H9 (cell line): ENCODE results near the gene COL23A1. TPM values are rescaled to one million over a fixed set of nuclear protein-coding genes. Genes with fewer than 3 reads are reported as not detected.

Source experiments
- DNase-seq: peaks from one replicate; pipeline ENCODE4 v3.0.0-alpha.2; 2017
- H2AFZ ChIP-seq: one replicate; pipeline ENCODE4 v1.6.1; 2013; ENCODE audit warnings: mild to moderate bottlenecking, low read length, control low read depth, moderate library complexity
- H2AK5ac ChIP-seq: 2 replicates; pipeline ENCODE4 v1.6.1; 2013; ENCODE audit warnings: low read length, control low read depth, mixed read lengths; ENCODE audit not compliant: insufficient read length
- H2BK120ac ChIP-seq: one replicate; pipeline ENCODE4 v1.6.1; 2013; ENCODE audit warnings: low read depth, mild to moderate bottlenecking, low read length, control low read depth, inconsistent platforms; ENCODE audit not compliant: poor library complexity, severe bottlenecking
- H2BK12ac ChIP-seq: 2 replicates; pipeline ENCODE4 v1.6.1; 2013; ENCODE audit warnings: low read length, control low read depth, mixed read lengths, low read depth; ENCODE audit not compliant: insufficient read length
- H2BK15ac ChIP-seq: 2 replicates; pipeline ENCODE4 v1.6.1; 2013; ENCODE audit warnings: low read depth, low read length, control low read depth
- H2BK20ac ChIP-seq: one replicate; pipeline ENCODE4 v1.6.1; 2013; ENCODE audit warnings: low read depth, mild to moderate bottlenecking, low read length, control low read depth, inconsistent platforms; ENCODE audit not compliant: poor library complexity, severe bottlenecking
- H2BK5ac ChIP-seq: 2 replicates; pipeline ENCODE4 v1.6.1; 2013; ENCODE audit warnings: low read length, control low read depth, mixed read lengths; ENCODE audit not compliant: insufficient read length
- H3K14ac ChIP-seq: 2 replicates; pipeline ENCODE4 v1.6.1; 2013; ENCODE audit warnings: low read length, control low read depth; ENCODE audit not compliant: insufficient read depth
- H3K18ac ChIP-seq: 2 replicates; pipeline ENCODE4 v1.6.1; 2013; ENCODE audit warnings: low read depth, mild to moderate bottlenecking, mixed read lengths, low read length, control low read depth; ENCODE audit not compliant: insufficient read length
- H3K23ac ChIP-seq: 2 replicates; pipeline ENCODE4 v1.6.1; 2013; ENCODE audit warnings: low read length, control low read depth, mixed read lengths, low read depth; ENCODE audit not compliant: insufficient read length
- H3K23me2 ChIP-seq: 2 replicates; pipeline ENCODE4 v1.6.1; 2013; ENCODE audit warnings: low read depth, mild to moderate bottlenecking, mixed read lengths, low read length, control low read depth; ENCODE audit not compliant: insufficient read length, poor library complexity, severe bottlenecking
- H3K27ac ChIP-seq: 2 replicates; pipeline ENCODE4 v1.5.1; 2013; ENCODE audit warnings: low read length, control low read depth, mixed read lengths, low read depth; ENCODE audit not compliant: insufficient read length
- H3K27me3 ChIP-seq: 2 replicates; pipeline ENCODE4 v1.6.1; 2013; ENCODE audit warnings: low read length, control low read depth, inconsistent platforms; ENCODE audit not compliant: insufficient read depth
- H3K4ac ChIP-seq: 2 replicates; pipeline ENCODE4 v1.6.1; 2013; ENCODE audit warnings: low read depth, mild to moderate bottlenecking, control low read depth, inconsistent platforms, low read length, moderate library complexity
- H3K4me1 ChIP-seq: 2 replicates; pipeline ENCODE4 v1.6.1; 2013; ENCODE audit warnings: low read length, control low read depth, inconsistent platforms; ENCODE audit not compliant: insufficient read depth
- H3K4me2 ChIP-seq: 2 replicates; pipeline ENCODE4 v1.6.1; 2013; ENCODE audit warnings: low read length, control low read depth, mixed read lengths; ENCODE audit not compliant: insufficient read length, insufficient read depth
- H3K56ac ChIP-seq: 2 replicates; pipeline ENCODE4 v1.6.1; 2013; ENCODE audit warnings: low read depth, mild to moderate bottlenecking, mixed read lengths, low read length, control low read depth; ENCODE audit not compliant: insufficient read length
- H3K79me1 ChIP-seq: 2 replicates; pipeline ENCODE4 v1.6.1; 2013; ENCODE audit warnings: low read depth, mild to moderate bottlenecking, moderate library complexity, low read length, control low read depth, inconsistent platforms; ENCODE audit not compliant: insufficient read depth, poor library complexity, severe bottlenecking
- H3K79me2 ChIP-seq: 2 replicates; pipeline ENCODE4 v1.6.1; 2013; ENCODE audit warnings: low read length, control low read depth, inconsistent platforms; ENCODE audit not compliant: insufficient read depth
- H3K9ac ChIP-seq: 2 replicates; pipeline ENCODE4 v1.6.1; 2013; ENCODE audit warnings: low read length, control low read depth, mixed read lengths; ENCODE audit not compliant: insufficient read length; ENCODE audit errors: extremely low read depth
- H3K9me3 ChIP-seq: one replicate; pipeline ENCODE4 v1.6.1; 2013; ENCODE audit warnings: low read depth, low read length, inconsistent platforms; ENCODE audit not compliant: control insufficient read depth
- H3T11ph ChIP-seq: one replicate; pipeline ENCODE4 v1.6.1; 2013; ENCODE audit warnings: mild to moderate bottlenecking, low read length, control low read depth, inconsistent platforms
- H4K20me1 ChIP-seq: one replicate; pipeline ENCODE4 v1.6.1; 2013; ENCODE audit not compliant: control insufficient read depth, insufficient read length, insufficient read depth
- H4K5ac ChIP-seq: 2 replicates; pipeline ENCODE4 v1.6.1; 2013; ENCODE audit warnings: low read depth, mild to moderate bottlenecking, mixed read lengths, low read length, control low read depth; ENCODE audit not compliant: insufficient read length
- H4K8ac ChIP-seq: replicated peaks from 2 replicates; pipeline ENCODE4 v1.6.1; 2013; ENCODE audit warnings: low read length, control low read depth, mixed read lengths, low read depth; ENCODE audit not compliant: insufficient read length
- H4K91ac ChIP-seq: 2 replicates; pipeline ENCODE4 v1.6.1; 2013; ENCODE audit warnings: low read depth, mild to moderate bottlenecking, moderate library complexity, mixed read lengths, low read length, control low read depth; ENCODE audit not compliant: insufficient read length
- H3K27ac Mint-ChIP-seq, 3 experiments: 2 replicates in 2 of 3; 3 replicates in 1 of 3; pipeline ENCODE4 v1.8.0; 2020 to 2021; ENCODE audit warnings: mixed read lengths in 3 of 3, mild to moderate bottlenecking in 1 of 3, moderate library complexity in 1 of 3
- H3K27me3 Mint-ChIP-seq: 2 replicates; pipeline ENCODE4 v1.8.0; 2021; ENCODE audit warnings: low read depth, mild to moderate bottlenecking, moderate library complexity, mixed read lengths
- H3K36me3 Mint-ChIP-seq, 3 experiments: 2 replicates in 2 of 3; 3 replicates in 1 of 3; pipeline ENCODE4 v1.8.0; 2020 to 2021; ENCODE audit warnings: low read depth in 3 of 3, mixed read lengths in 3 of 3; ENCODE audit not compliant: insufficient read depth in 1 of 3
- H3K4me1 Mint-ChIP-seq, 2 experiments: 2 replicates each; pipeline ENCODE4 v1.8.0; 2020; ENCODE audit warnings: mixed read lengths in 2 of 2
- H3K4me3 Mint-ChIP-seq, 2 experiments: 2 replicates in 1 of 2; 3 replicates in 1 of 2; pipeline ENCODE4 v1.8.0; 2020 to 2021; ENCODE audit warnings: mild to moderate bottlenecking in 2 of 2, mixed read lengths in 2 of 2, moderate library complexity in 1 of 2
- H3K9me3 Mint-ChIP-seq, 2 experiments: 2 replicates in 1 of 2; 3 replicates in 1 of 2; pipeline ENCODE4 v1.8.0; 2020; ENCODE audit warnings: mild to moderate bottlenecking in 2 of 2, mixed read lengths in 2 of 2, moderate library complexity in 1 of 2
- WGBS: extraction: QIAGEN DNeasy Blood & Tissue Kit; methylation state at CpG from one replicate; pipeline ENCODE4 v1.1.7; 2013; ENCODE audit warnings: missing lambda C conversion rate, low lambda C conversion rate, mixed read lengths; ENCODE audit not compliant: insufficient read length; ENCODE audit errors: extremely low coverage; 5-methylcytosine and 5-hydroxymethylcytosine counted together
- total RNA-seq: library from RNA; stranded (reverse); gene quantifications from 2 replicates; pipeline ENCODE4 v1.2.1, GENCODE V29; 2021
- TF ChIP-seq, protein P1 (sequence below): fragments of 200-600 bp; sonication (generic); conservative IDR thresholded peaks from 3 replicates; pipeline ENCODE4 v1.8.0; 2021; ENCODE audit warnings: antibody characterized with exemption, mild to moderate bottlenecking

COL23A1 gene
- total RNA-seq, 1 experiment from 2014 or later: 2.6 TPM

DNA sequence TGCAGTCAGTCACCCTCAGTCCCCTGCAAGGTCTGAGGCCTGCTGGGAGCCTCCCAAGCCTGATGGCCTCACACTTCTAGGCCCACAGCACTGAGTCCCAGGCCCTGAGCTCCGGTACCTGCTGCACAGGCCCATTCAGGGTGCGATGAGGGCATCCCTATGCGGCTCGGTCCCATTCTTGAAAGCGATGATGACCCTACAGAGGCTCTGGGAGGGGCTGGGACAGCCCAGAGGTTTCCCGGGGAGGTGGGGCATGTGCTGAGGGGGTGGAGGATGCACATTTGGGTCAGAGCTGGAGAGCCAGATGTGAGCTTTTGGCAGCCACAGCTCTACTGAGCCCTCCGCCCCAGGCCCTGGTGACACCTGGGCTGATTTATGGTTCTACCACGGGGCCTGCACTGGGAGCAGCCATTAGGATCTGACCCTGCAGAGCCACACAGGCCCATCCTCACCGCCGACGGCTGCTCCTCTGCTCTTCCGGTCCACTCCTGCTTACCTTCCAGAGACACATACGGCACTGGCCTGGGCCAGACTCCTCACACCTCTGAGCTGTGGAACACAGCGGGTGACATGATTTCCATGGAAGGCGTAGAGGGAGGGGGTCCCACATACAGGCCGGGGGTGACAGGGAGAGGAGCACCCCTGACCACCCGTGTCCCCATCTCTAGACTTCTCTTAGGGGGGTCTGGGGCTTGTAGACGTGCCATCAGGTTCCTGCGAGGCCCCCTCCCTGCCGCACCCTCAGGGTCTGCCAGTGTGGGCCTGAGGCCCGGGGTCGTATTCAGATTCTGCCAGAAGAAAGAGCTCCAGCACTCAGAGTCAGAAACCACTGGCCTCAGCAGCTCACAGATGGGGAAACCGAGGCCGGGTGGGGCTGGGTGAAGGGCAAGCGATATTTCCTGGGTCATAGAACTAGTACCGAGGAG lies 53.4 kb downstream of the COL23A1 start:
- H2BK120ac ChIP-seq: no peak overlapping the region
- H4K5ac ChIP-seq: no peak overlapping the region
- Mint-ChIP-seq H3K9me3 (no peaks in the 10 kb centered on the region; a peak in 1 of 5 replicates), H3K4me1 (peaks cover 0 to 18% of the 10 kb centered on the region in 2 experiments; a peak in 3 of 4 replicates), H3K27me3 (no peaks in the 10 kb centered on the region), H3K4me3 (no peak overlapping the region), H3K27ac (0 out of 7 replicates have a peak overlapping the region, but pooled peaks of 1 of the 3 experiments have one; percentile 42), H3K36me3 (no peaks in the 10 kb centered on the region)
- H3K14ac ChIP-seq: peak overlapping the region; percentile 8; the same call in 1 of the 2 replicates
- H3K9ac ChIP-seq: no peak overlapping the region
- H3K79me1 ChIP-seq: no peaks in the 10 kb centered on the region
- H3K18ac ChIP-seq: no peak overlapping the region
- H4K91ac ChIP-seq: no peak overlapping the region
- H3K9me3 ChIP-seq: no peaks in the 10 kb centered on the region
- no peak overlapping the region for H2BK12ac ChIP-seq
- no peak overlapping the region for H3K4ac ChIP-seq
- H3K23me2 ChIP-seq: no peaks in the 10 kb centered on the region
- H2AK5ac ChIP-seq: no peak overlapping the region
- H2AFZ ChIP-seq: no peak overlapping the region
- no peak overlapping the region for H4K8ac ChIP-seq
- H3K4me1 ChIP-seq: no peaks in the 10 kb centered on the region; the same call in 1 of the 2 replicates
- no peak overlapping the region for H3T11ph ChIP-seq
- no peak overlapping the region for H2BK20ac ChIP-seq
- no peak for DNase-seq
- no peaks in the 10 kb centered on the region for H3K79me2 ChIP-seq
- H3K27ac ChIP-seq: no peak overlapping the region
- H2BK5ac ChIP-seq: no peak overlapping the region
- TF ChIP-seq, protein P1, sequence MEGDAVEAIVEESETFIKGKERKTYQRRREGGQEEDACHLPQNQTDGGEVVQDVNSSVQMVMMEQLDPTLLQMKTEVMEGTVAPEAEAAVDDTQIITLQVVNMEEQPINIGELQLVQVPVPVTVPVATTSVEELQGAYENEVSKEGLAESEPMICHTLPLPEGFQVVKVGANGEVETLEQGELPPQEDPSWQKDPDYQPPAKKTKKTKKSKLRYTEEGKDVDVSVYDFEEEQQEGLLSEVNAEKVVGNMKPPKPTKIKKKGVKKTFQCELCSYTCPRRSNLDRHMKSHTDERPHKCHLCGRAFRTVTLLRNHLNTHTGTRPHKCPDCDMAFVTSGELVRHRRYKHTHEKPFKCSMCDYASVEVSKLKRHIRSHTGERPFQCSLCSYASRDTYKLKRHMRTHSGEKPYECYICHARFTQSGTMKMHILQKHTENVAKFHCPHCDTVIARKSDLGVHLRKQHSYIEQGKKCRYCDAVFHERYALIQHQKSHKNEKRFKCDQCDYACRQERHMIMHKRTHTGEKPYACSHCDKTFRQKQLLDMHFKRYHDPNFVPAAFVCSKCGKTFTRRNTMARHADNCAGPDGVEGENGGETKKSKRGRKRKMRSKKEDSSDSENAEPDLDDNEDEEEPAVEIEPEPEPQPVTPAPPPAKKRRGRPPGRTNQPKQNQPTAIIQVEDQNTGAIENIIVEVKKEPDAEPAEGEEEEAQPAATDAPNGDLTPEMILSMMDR: no peak
- H3K4me2 ChIP-seq: no peak overlapping the region
- H3K27me3 ChIP-seq: no peaks in the 10 kb centered on the region
- no peak overlapping the region for H2BK15ac ChIP-seq
- peaks cover 1% of the 10 kb centered on the region for H4K20me1 ChIP-seq
- no peak overlapping the region for H3K23ac ChIP-seq
- WGBS: no CpG with 5 or more reads among the region's 26 CpGs
- no peak overlapping the region for H3K56ac ChIP-seq
